ENCODE measurements around the gene RNF150.
"Not testable (repeated sequence)": the region's sequence is repeated elsewhere in the genome, so short reads cannot be mapped to it uniquely, and the experiment has no call there.

Gene RNF150

GRCh38 chr4:140816806-140817510 lies 316.3 kb downstream of the RNF150 start:
- no peak for DNase-seq (ENCODE audit: low spot score)

DNA sequence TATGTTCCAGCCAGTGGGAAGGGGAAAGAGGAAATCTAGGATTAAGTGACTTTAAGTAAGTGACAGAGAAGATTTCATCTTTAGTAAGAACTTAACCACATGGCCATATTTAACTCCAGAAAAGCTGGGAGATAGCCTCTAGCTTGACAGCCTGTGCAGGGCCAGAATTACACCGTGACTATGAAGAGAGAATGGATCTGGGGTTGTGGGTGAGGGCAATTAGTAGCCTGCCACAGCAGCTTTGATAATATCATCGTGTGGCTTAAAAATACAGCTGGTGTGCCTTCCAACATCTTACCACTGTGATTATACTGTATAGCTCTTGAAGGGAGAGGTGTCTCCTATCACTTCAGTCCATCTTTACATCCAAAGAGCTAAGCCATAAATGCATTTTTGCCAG lies 319.5 kb downstream of the RNF150 start:
- DNase-seq (ENCODE audit: low spot score): no peak

DNA sequence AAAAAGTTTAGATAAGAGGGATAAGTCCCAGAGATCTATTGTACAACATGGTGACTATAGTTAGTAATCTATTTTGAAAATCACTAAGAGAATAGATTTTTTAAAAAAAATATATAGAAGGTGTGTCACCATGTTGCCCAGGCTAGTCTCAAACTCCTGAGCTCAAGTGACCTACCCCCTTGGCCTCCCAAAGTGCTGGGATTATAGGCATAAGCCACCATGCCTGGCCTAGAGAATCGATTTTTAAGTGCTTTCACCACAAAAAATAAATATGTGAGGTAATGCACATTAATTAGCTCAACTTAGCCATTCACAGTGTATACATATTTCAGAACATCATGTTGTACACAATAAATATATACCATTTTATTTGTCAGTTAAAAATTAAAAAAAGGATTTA lies 320.4 kb downstream of the RNF150 start:
- no peak for DNase-seq (ENCODE audit: low spot score)

GRCh38 chr4:140811429-140811828 lies 321.8 kb downstream of the RNF150 start:
- DNase-seq (ENCODE audit: low spot score): no peak

DNA sequence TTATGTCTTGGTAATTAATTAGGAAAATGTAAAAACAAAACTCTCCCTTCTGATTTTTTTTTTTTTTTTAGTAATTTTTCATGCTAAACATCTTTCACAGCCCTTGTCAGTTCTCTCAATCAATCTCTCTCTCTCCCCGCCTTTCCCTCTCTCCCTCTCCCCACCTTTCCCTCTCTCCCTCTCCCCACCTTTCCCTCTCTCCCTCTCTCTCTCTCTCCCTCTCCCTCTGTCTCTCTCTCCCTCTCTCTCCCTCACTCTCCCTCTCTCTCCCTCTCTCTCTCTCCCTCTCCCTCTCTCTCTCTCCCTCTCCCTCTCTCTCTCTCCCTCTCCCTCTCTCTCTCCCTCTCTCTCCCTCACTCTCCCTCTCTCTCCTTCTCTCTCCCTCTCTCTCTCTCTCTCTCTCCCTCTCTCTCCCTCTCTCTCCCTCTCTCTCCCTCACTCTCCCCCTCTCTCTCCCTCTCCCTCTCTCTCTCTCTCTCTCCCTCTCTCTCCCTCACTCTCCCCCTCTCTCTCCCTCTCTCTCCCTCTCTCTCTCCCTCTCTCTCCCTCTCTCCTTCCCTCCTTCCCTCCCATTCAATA lies 322.6 kb downstream of the RNF150 start:
- DNase-seq (ENCODE audit: low spot score): not testable (repeated sequence)
